Smooth muscle cell (in vitro differentiated cells): ENCODE results near the gene RAD51D. TPM values are rescaled to one million over a fixed set of nuclear protein-coding genes. Genes with fewer than 3 reads are reported as not detected.

ENCODE experiments used
- DNase-seq: peaks from one replicate; lab custom pipeline; 2025; ENCODE audit not compliant: unreplicated experiment; lab: John Stamatoyannopoulos, UW
- H2AFZ ChIP-seq: fragments of 200-600 bp; sonication (generic); 2 replicates; pipeline ENCODE4 v1.6.0; 2016; ENCODE audit warnings: antibody characterized with exemption, low read depth, mild to moderate bottlenecking
- H3F3A ChIP-seq: fragments of 200-600 bp; sonication (generic); 2 replicates; pipeline ENCODE4 v1.6.0; 2017; ENCODE audit warnings: antibody characterized with exemption, low read depth
- H3K27ac ChIP-seq: fragments of 200-600 bp; sonication (generic); 2 replicates; pipeline ENCODE4 v1.5.1; 2016; ENCODE audit warnings: low read depth, mild to moderate bottlenecking
- H3K27me3 ChIP-seq: fragments of 200-600 bp; sonication (generic); 2 replicates; pipeline ENCODE4 v1.6.1; 2016; ENCODE audit warnings: low read depth, mild to moderate bottlenecking
- H3K36me3 ChIP-seq: fragments of 200-600 bp; sonication (generic); 2 replicates; pipeline ENCODE4 v1.5.1; 2016; ENCODE audit warnings: low read depth
- H3K4me1 ChIP-seq: fragments of 200-600 bp; sonication (generic); 2 replicates; pipeline ENCODE4 v1.5.1; 2016; ENCODE audit warnings: low read depth
- H3K4me2 ChIP-seq: fragments of 200-600 bp; sonication (generic); 2 replicates; pipeline ENCODE4 v1.6.0; 2016; ENCODE audit warnings: mild to moderate bottlenecking
- H3K4me3 ChIP-seq: fragments of 200-600 bp; sonication (generic); 2 replicates; pipeline ENCODE4 v1.5.1; 2016; ENCODE audit warnings: mild to moderate bottlenecking
- H3K79me2 ChIP-seq: fragments of 200-600 bp; sonication (generic); 2 replicates; pipeline ENCODE4 v1.6.0; 2016; ENCODE audit warnings: low read depth, mild to moderate bottlenecking
- H3K9ac ChIP-seq: fragments of 200-600 bp; sonication (generic); 2 replicates; pipeline ENCODE4 v1.6.0; 2016; ENCODE audit warnings: low read depth
- H3K9me3 ChIP-seq: fragments of 200-600 bp; sonication (generic); replicated peaks from 2 replicates; pipeline ENCODE4 v1.5.1; 2016; ENCODE audit warnings: low read depth
- H4K20me1 ChIP-seq: fragments of 200-600 bp; sonication (generic); 2 replicates; pipeline ENCODE4 v1.6.0; 2016; ENCODE audit warnings: low read depth
- CTCF ChIP-seq: fragments of 200-600 bp; sonication (generic); IDR thresholded peaks from 2 replicates; pipeline ENCODE4 v1.5.1; 2017; ENCODE audit warnings: borderline replicate concordance, mild to moderate bottlenecking, antibody characterized with exemption; ENCODE audit not compliant: insufficient read depth, poor library complexity, severe bottlenecking
- WGBS: methylation state at CpG from one replicate; pipeline ENCODE4 v1.1.7; 2016; ENCODE audit warnings: low lambda C conversion rate; 5-methylcytosine and 5-hydroxymethylcytosine counted together
- polyA plus RNA-seq: library from polyadenylated mRNA; unstranded; fragments of >200 nt; fragmentation: Nextera tagmentation; extraction: Ambion mirVana; gene quantifications from 2 replicates; pipeline ENCODE4 v1.2.1, GENCODE V29; 2016
- total RNA-seq: library from RNA; depleted of rRNA; stranded (reverse); fragments of >200 nt; gene quantifications from 2 replicates; pipeline ENCODE4 v1.2.3, GENCODE V29; 2014

The RAD51D gene
- total and polyA plus RNA-seq, 2 experiments from 2014 or later = 1.4 to 5.5 TPM

- no peaks in the 10 kb centered on the region for H3K27me3 ChIP-seq
- DNase-seq = no peak
- no peak overlapping the region for H2AFZ ChIP-seq
- no peak overlapping the region for H3K9ac ChIP-seq
- peaks cover 4% of the 10 kb centered on the region for H3K4me1 ChIP-seq
- H3F3A ChIP-seq = peaks cover 8% of the 10 kb centered on the region
- peaks cover 23% of the 10 kb centered on the region for H3K79me2 ChIP-seq
- H3K4me3 ChIP-seq = no peak overlapping the region
- H3K36me3 ChIP-seq = no peaks in the 10 kb centered on the region
- H4K20me1 ChIP-seq = peaks cover 54% of the 10 kb centered on the region
- no peak overlapping the region for H3K27ac ChIP-seq
- 82% methylated on average over 2 of the region's 2 CpGs for WGBS
- no peaks in the 10 kb centered on the region for H3K9me3 ChIP-seq
- H3K4me2 ChIP-seq = no peak overlapping the region
- no peak for TF ChIP-seq CTCF
These were observed 50.3 kb downstream of the RAD51D start for GRCh38 chr17:35069311-35069710.

- no peaks in the 10 kb centered on the region for H3K36me3 ChIP-seq
- H3K4me2 ChIP-seq = no peak overlapping the region
- peaks cover 10% of the 10 kb centered on the region for H3K4me1 ChIP-seq
- H4K20me1 ChIP-seq = peaks cover 49% of the 10 kb centered on the region
- peaks cover 23% of the 10 kb centered on the region for H3K79me2 ChIP-seq
- no peak overlapping the region for H2AFZ ChIP-seq
- H3K27me3 ChIP-seq = no peaks in the 10 kb centered on the region
- no peak overlapping the region for H3K27ac ChIP-seq
- TF ChIP-seq CTCF = no peak
- WGBS = 98% methylated on average over 2 of the region's 2 CpGs
- H3K9ac ChIP-seq = no peak overlapping the region
- H3K9me3 ChIP-seq = no peaks in the 10 kb centered on the region
- DNase-seq = no peak
- peaks cover 14% of the 10 kb centered on the region for H3F3A ChIP-seq
- no peak overlapping the region for H3K4me3 ChIP-seq
These were observed 51.4 kb downstream of the RAD51D start for GRCh38 chr17:35068249-35068648.

- Histone ChIP-seq H3K36me3 (no peaks in the 10 kb centered on the region), H3K4me3 (no peak overlapping the region), H4K20me1 (peaks cover 27% of the 10 kb centered on the region), H3K79me2 (peaks cover 17% of the 10 kb centered on the region), H3K4me2 (no peak overlapping the region), H3K27ac (no peak overlapping the region), H3K27me3 (no peaks in the 10 kb centered on the region), H2AFZ (no peak overlapping the region), H3K9ac (no peak overlapping the region), H3K4me1 (peaks cover 10% of the 10 kb centered on the region), H3F3A (peaks cover 23% of the 10 kb centered on the region), H3K9me3 (no peaks in the 10 kb centered on the region)
- WGBS = 96% methylated on average over 4 of the region's 4 CpGs
- no peak for DNase-seq
- no peak for TF ChIP-seq CTCF
These were observed 53.8 kb downstream of the RAD51D start for GRCh38 chr17:35065880-35066279.

- peaks cover 12% of the 10 kb centered on the region for H3K79me2 ChIP-seq
- no peak overlapping the region for H2AFZ ChIP-seq
- H3K4me1 ChIP-seq = peaks cover 10% of the 10 kb centered on the region
- 94% methylated on average over 3 of the region's 3 CpGs for WGBS
- peaks cover 16% of the 10 kb centered on the region for H4K20me1 ChIP-seq
- no peaks in the 10 kb centered on the region for H3K27me3 ChIP-seq
- no peak for TF ChIP-seq CTCF
- H3K9me3 ChIP-seq = no peaks in the 10 kb centered on the region
- no peaks in the 10 kb centered on the region for H3K36me3 ChIP-seq
- H3K4me3 ChIP-seq = no peak overlapping the region
- H3K9ac ChIP-seq = peak overlapping the region; percentile 63
- H3K27ac ChIP-seq = peak overlapping the region; percentile 93
- peak overlapping the region; percentile 56 for H3K4me2 ChIP-seq
- no peak for DNase-seq
- H3F3A ChIP-seq = peaks cover 23% of the 10 kb centered on the region
These were observed 55.0 kb downstream of the RAD51D start for GRCh38 chr17:35064516-35065215.
